ENCODE results near the gene ZSCAN2.

ZSCAN2 gene

GRCh38 chr15:84598250-84598649, 2.6 kb upstream of the ZSCAN2 start:
- peak; percentile 32 for DNase-seq (ENCODE audit: low read depth, low spot score)

- DNase-seq (ENCODE audit: low read depth, low spot score) = peak; percentile 59
Measured at GRCh38 chr15:84598993-84599392, 1.8 kb upstream of the ZSCAN2 start.

GRCh38 chr15:84599906-84600305, 903 bp upstream of the ZSCAN2 start:
- no peak for DNase-seq (ENCODE audit: low read depth, low spot score)

GRCh38 chr15:84600331-84600686, 500 bp upstream of the ZSCAN2 start:
- DNase-seq (ENCODE audit: low read depth, low spot score) = peak; percentile 90

- DNase-seq (ENCODE audit: low read depth, low spot score) = no peak
Measured at GRCh38 chr15:84601555-84601838, 688 bp downstream of the ZSCAN2 start.

- no peak for DNase-seq (ENCODE audit: low read depth, low spot score)
Measured at GRCh38 chr15:84603630-84604379, 3.0 kb downstream of the ZSCAN2 start.

GRCh38 chr15:84604826-84605553, 4.2 kb downstream of the ZSCAN2 start:
- no peak for DNase-seq (ENCODE audit: low read depth, low spot score)

- DNase-seq (ENCODE audit: low read depth, low spot score) = no peak
Measured at GRCh38 chr15:84605554-84605882, 4.7 kb downstream of the ZSCAN2 start.

- DNase-seq (ENCODE audit: low read depth, low spot score) = no peak
Measured at GRCh38 chr15:84606653-84607120, 5.9 kb downstream of the ZSCAN2 start.

- DNase-seq (ENCODE audit: low read depth, low spot score) = no peak
Measured at GRCh38 chr15:84608707-84609284, 8.0 kb downstream of the ZSCAN2 start.

GRCh38 chr15:84609818-84610525, 9.2 kb downstream of the ZSCAN2 start:
- DNase-seq (ENCODE audit: low read depth, low spot score) = no peak

GRCh38 chr15:84611631-84612030, 10.8 kb downstream of the ZSCAN2 start:
- DNase-seq (ENCODE audit: low read depth, low spot score) = no peak

- DNase-seq (ENCODE audit: low read depth, low spot score) = no peak
Measured at GRCh38 chr15:84616235-84616634, 15.4 kb downstream of the ZSCAN2 start.

- DNase-seq (ENCODE audit: low read depth, low spot score) = no peak
Measured at GRCh38 chr15:84620626-84621025, 19.8 kb downstream of the ZSCAN2 start.

GRCh38 chr15:84621358-84621979, 20.7 kb downstream of the ZSCAN2 start:
- DNase-seq (ENCODE audit: low read depth, low spot score) = no peak

- DNase-seq (ENCODE audit: low read depth, low spot score) = no peak
Measured at GRCh38 chr15:84624359-84624758, 23.6 kb downstream of the ZSCAN2 start.

GRCh38 chr15:84625123-84625522, 24.3 kb downstream of the ZSCAN2 start:
- DNase-seq (ENCODE audit: low read depth, low spot score) = no peak

GRCh38 chr15:84629033-84629432, 28.2 kb downstream of the ZSCAN2 start:
- DNase-seq (ENCODE audit: low read depth, low spot score) = no peak

GRCh38 chr15:84631706-84632272, 31.0 kb downstream of the ZSCAN2 start:
- DNase-seq (ENCODE audit: low read depth, low spot score) = no peak

- DNase-seq (ENCODE audit: low read depth, low spot score) = peak; percentile 89
Measured at GRCh38 chr15:84633311-84634227, 32.8 kb downstream of the ZSCAN2 start.
